HL-60 (cell line): ENCODE data around the gene DBI.

Source experiments
- CTCF ChIP-seq: IDR thresholded peaks from one replicate; pipeline ENCODE4 v1.5.1; 2011; ENCODE audit warnings: low read length, control low read depth, inconsistent platforms; ENCODE audit not compliant: insufficient read depth
- POLR2AphosphoS5 ChIP-seq: IDR thresholded peaks from 2 replicates; pipeline ENCODE4 v1.6.1; 2012; ENCODE audit warnings: low read depth

GRCh38 chr2:119414894-119415293, 48.1 kb downstream of the DBI start:
- no peak for TF ChIP-seq POLR2AphosphoS5
- TF ChIP-seq CTCF: no peak
